G401.6 (cell line): ENCODE results near the gene CFAP300.
A peak's percentile ranks its signal among the peaks of the same experiment; 100 is the strongest.

ENCODE experiments used
- FAIRE-seq: peaks from 2 replicates; lab custom pipeline; 2012; peaks lifted over from hg19 to GRCh38; lab: Jason Lieb, UNC

CFAP300 gene

GRCh38 chr11:102073253-102073652 is 26.0 kb downstream of the CFAP300 start:
- FAIRE-seq, result no peak

GRCh38 chr11:102079625-102080024 is 32.4 kb downstream of the CFAP300 start:
- no peak for FAIRE-seq

- no peak for FAIRE-seq
Observed at GRCh38 chr11:102081313-102081712, 34.1 kb downstream of the CFAP300 start.

GRCh38 chr11:102085864-102086551 is 38.8 kb downstream of the CFAP300 start:
- no peak for FAIRE-seq

GRCh38 chr11:102097186-102097585 is 49.9 kb downstream of the CFAP300 start:
- no peak for FAIRE-seq

- no peak for FAIRE-seq
Observed at GRCh38 chr11:102099755-102100154, 52.5 kb downstream of the CFAP300 start.

- no peak for FAIRE-seq
Observed at GRCh38 chr11:102108734-102109440, 61.6 kb downstream of the CFAP300 start.

GRCh38 chr11:102109896-102110760 is 62.9 kb downstream of the CFAP300 start, which contains the start of gene YAP1:
TSS of gene YAP1 (plus strand) at chr11:102110447. CDS start at chr11:102110849, 402 bp downstream.
- FAIRE-seq, result no peak

GRCh38 chr11:102110761-102111010 is 63.4 kb downstream of the CFAP300 start:
- no peak for FAIRE-seq

- peak; percentile 33 for FAIRE-seq
Observed at GRCh38 chr11:102111011-102111786, 64.0 kb downstream of the CFAP300 start.

GRCh38 chr11:102111787-102112508 is 64.7 kb downstream of the CFAP300 start:
- FAIRE-seq, result peak; percentile 91

- no peak for FAIRE-seq
Observed at GRCh38 chr11:102112509-102112821, 65.2 kb downstream of the CFAP300 start.

GRCh38 chr11:102114032-102114431 is 66.8 kb downstream of the CFAP300 start:
- no peak for FAIRE-seq

- FAIRE-seq, result no peak
Observed at GRCh38 chr11:102115557-102115956, 68.3 kb downstream of the CFAP300 start.

- FAIRE-seq, result no peak
Observed at GRCh38 chr11:102116453-102117205, 69.4 kb downstream of the CFAP300 start.

- FAIRE-seq, result no peak
Observed at GRCh38 chr11:102117472-102118113, 70.4 kb downstream of the CFAP300 start.

- FAIRE-seq, result no peak
Observed at GRCh38 chr11:102118937-102119336, 71.7 kb downstream of the CFAP300 start.

GRCh38 chr11:102119997-102120396 is 72.8 kb downstream of the CFAP300 start:
- no peak for FAIRE-seq

GRCh38 chr11:102120437-102120973 is 73.3 kb downstream of the CFAP300 start:
- no peak for FAIRE-seq

GRCh38 chr11:102121329-102121728 is 74.1 kb downstream of the CFAP300 start:
- no peak for FAIRE-seq
